Sigmoid colon (tissue), 7 donors: ENCODE data around the gene OR8D4. TPM values are rescaled to one million over a fixed set of nuclear protein-coding genes. Genes with fewer than 3 reads are reported as not detected.

Source experiments
- DNase-seq: peaks from one replicate; pipeline ENCODE4 v3.0.0-alpha.2; 2019
- H3K27ac ChIP-seq, 4 donors: fragments of 200-600 bp; sonication (generic); one replicate each; pipeline ENCODE4 v1.5.1; 2016 to 2019; ENCODE audit warnings: mild to moderate bottlenecking in 1 of 4
- H3K27me3 ChIP-seq, 3 donors: fragments of 200-600 bp; sonication (generic); one replicate each; pipeline ENCODE4 v1.5.1; 2019; ENCODE audit warnings: mild to moderate bottlenecking in 1 of 3
- H3K36me3 ChIP-seq, 4 donors: fragments of 200-600 bp; sonication (generic); one replicate each; pipeline ENCODE4 v1.5.1; 2016 to 2019
- H3K4me1 ChIP-seq, 4 donors: fragments of 200-600 bp; sonication (generic); one replicate each; pipeline ENCODE4 v1.5.1; 2017 to 2019
- H3K4me3 ChIP-seq, 4 donors: fragments of 200-600 bp; sonication (generic); one replicate each; pipeline ENCODE4 v1.5.1; 2017 to 2019; ENCODE audit warnings: mild to moderate bottlenecking in 2 of 4, moderate library complexity in 1 of 4
- H3K9me3 ChIP-seq, 4 donors: fragments of 200-600 bp in 3 of 4; sonication (generic) in 3 of 4; one replicate each; pipeline versions ENCODE4 v1.5.1 to v1.6.1; 2013 to 2019
- CTCF ChIP-seq, 4 experiments: fragments of 450-650 bp in 3 of 4; fragments of 200-600 bp in 1 of 4; IDR thresholded peaks; one replicate each; pipeline ENCODE4 v1.5.1; 2016 to 2019; ENCODE audit warnings: antibody characterized with exemption in 4 of 4, mild to moderate bottlenecking in 3 of 4, moderate library complexity in 2 of 4
- EP300 ChIP-seq, 4 donors: sonication (generic); formaldehyde crosslinking; IDR thresholded peaks; one replicate each; pipeline ENCODE4 v1.6.1; 2017; ENCODE audit warnings: antibody characterized with exemption in 4 of 4
- POLR2A ChIP-seq, 2 donors: fragments of 450-650 bp; IDR thresholded peaks; one replicate each; pipeline ENCODE4 v1.6.1; 2016; ENCODE audit warnings: antibody characterized with exemption in 2 of 2, mild to moderate bottlenecking in 2 of 2, moderate library complexity in 2 of 2
- POLR2AphosphoS5 ChIP-seq, 4 donors: sonication (generic); formaldehyde crosslinking; IDR thresholded peaks; one replicate each; pipeline ENCODE4 v1.6.1; 2017; ENCODE audit warnings: antibody characterized with exemption in 4 of 4
- intact Hi-C: fragments of 100-400 bp; cut with DNase I; formaldehyde crosslinking; loops from one replicate; pipeline ENCODE4 v1.15.1; 2023
- polyA plus RNA-seq, 3 donors: library from polyadenylated mRNA; stranded (reverse); fragments of 200-250 nt; gene quantifications; one replicate each; pipeline ENCODE4 v1.2.3, GENCODE V29; 2013
- total RNA-seq, 4 donors: library from RNA; depleted of rRNA; stranded (reverse); fragments of >200 nt; gene quantifications; one replicate each; pipeline ENCODE4 v1.1.0, GENCODE V29; 2016
- donor health status: healthy with polysubstance abuse.
- donor health status: Bipolar disorder and iron deficiency.
- donor health status: healthy.

The OR8D4 gene
- total and polyA plus RNA-seq, 7 donors: 0.03 TPM; not detected in 6

- no peak for DNase-seq
- Histone ChIP-seq H3K27ac (no peak overlapping the region), H3K4me1 (no peaks in the 10 kb centered on the region), H3K27me3 (no peaks in the 10 kb centered on the region), H3K4me3 (no peak overlapping the region), H3K36me3 (no peaks in the 10 kb centered on the region), H3K9me3 (no peaks in the 10 kb centered on the region)
- intact Hi-C loops: no loop called here
- TF ChIP-seq POLR2AphosphoS5 (IDR thresholded peaks at IDR 0.05) (no peak), POLR2A (IDR thresholded peaks at IDR 0.05) (no peak), CTCF (IDR thresholded peaks at IDR 0.05) (no peak), EP300 (IDR thresholded peaks at IDR 0.05) (no peak)
Observed at GRCh38 chr11:123956752-123957151, 54.8 kb downstream of the OR8D4 start.

Other genes with a start within 250 kb of the OR8D4 start
- gene SCN3B, start 247.5 kb upstream of the OR8D4 start, total RNA-seq: 1 to 10 TPM; 2.0 to 3.0 (median 2.6) TPM
- gene SCN3B, start 247.5 kb upstream of the OR8D4 start, polyA plus RNA-seq: 1 to 10 TPM in 1 of 3 donors, under 1 TPM in 1, not detected in 1; 0.60 to 1.5 TPM
- gene ZNF202, start 160.5 kb upstream of the OR8D4 start, total RNA-seq: 1 to 10 TPM; 6.1 to 7.1 (median 6.7) TPM
- 1 to 10 TPM; 1.2 to 8.1 (median 2.8) TPM for gene ZNF202, start 160.5 kb upstream of the OR8D4 start, polyA plus RNA-seq
- not detected for gene OR6X1, start 147.6 kb upstream of the OR8D4 start, total RNA-seq
- not detected for gene OR6X1, start 147.6 kb upstream of the OR8D4 start, polyA plus RNA-seq
- gene OR6M1, start 95.8 kb upstream of the OR8D4 start, total RNA-seq: not detected
- gene OR6M1, start 95.8 kb upstream of the OR8D4 start, polyA plus RNA-seq: not detected
- not detected for gene TMEM225, start 16.5 kb upstream of the OR8D4 start, total RNA-seq
- not detected for gene TMEM225, start 16.5 kb upstream of the OR8D4 start, polyA plus RNA-seq
- not detected for gene OR4D5, start 37.5 kb downstream of the OR8D4 start, total RNA-seq
- not detected for gene OR4D5, start 37.5 kb downstream of the OR8D4 start, polyA plus RNA-seq
- not detected for gene OR6T1, start 41.7 kb downstream of the OR8D4 start, total RNA-seq
- not detected for gene OR6T1, start 41.7 kb downstream of the OR8D4 start, polyA plus RNA-seq
- gene OR10S1, start 75.6 kb downstream of the OR8D4 start, total RNA-seq: not detected
- not detected for gene OR10S1, start 75.6 kb downstream of the OR8D4 start, polyA plus RNA-seq
- gene OR10G6, start 93.0 kb downstream of the OR8D4 start, total RNA-seq: not detected
- not detected for gene OR10G6, start 93.0 kb downstream of the OR8D4 start, polyA plus RNA-seq
- gene OR10G4, start 110.8 kb downstream of the OR8D4 start, total RNA-seq: under 1 TPM in 1 of 4 donors, not detected in 3; 0.71 TPM
- gene OR10G4, start 110.8 kb downstream of the OR8D4 start, polyA plus RNA-seq: under 1 TPM in 1 of 3 donors, not detected in 2; 0.03 TPM
- gene OR10G9, start 120.8 kb downstream of the OR8D4 start, total RNA-seq: not detected
- not detected for gene OR10G9, start 120.8 kb downstream of the OR8D4 start, polyA plus RNA-seq
- not detected for gene OR10G8, start 124.6 kb downstream of the OR8D4 start, total RNA-seq
- gene OR10G8, start 124.6 kb downstream of the OR8D4 start, polyA plus RNA-seq: not detected
- not detected for gene OR10G7, start 139.2 kb downstream of the OR8D4 start, total RNA-seq
- gene OR10G7, start 139.2 kb downstream of the OR8D4 start, polyA plus RNA-seq: not detected
- 10 to 100 TPM; 14.2 to 16.6 (median 14.6) TPM for gene VWA5A, start 213.3 kb downstream of the OR8D4 start, total RNA-seq
- gene VWA5A, start 213.3 kb downstream of the OR8D4 start, polyA plus RNA-seq: 10 to 100 TPM; 31.0 to 43.8 (median 34.0) TPM